T-helper 2 cell (primary cell): ENCODE results near the gene DCAF11.

Source experiments
- DNase-seq, 5 experiments: peaks; one replicate each; pipeline versions ENCODE4 v3.0.0 to v3.0.0-alpha.2; 2012 to 2022

Gene DCAF11

GRCh38 chr14:24079491-24080141, 35.0 kb upstream of the DCAF11 start:
- no peak for DNase-seq

- no peak for DNase-seq
Observed at GRCh38 chr14:24080142-24080530, 34.4 kb upstream of the DCAF11 start.

GRCh38 chr14:24080888-24081738, 33.5 kb upstream of the DCAF11 start:
- peak; percentile 27 to 79 (median 53) for DNase-seq

GRCh38 chr14:24081739-24082211, 32.8 kb upstream of the DCAF11 start:
- no peak for DNase-seq

- no peak for DNase-seq
Observed at GRCh38 chr14:24082411-24083080, 32.0 kb upstream of the DCAF11 start.

- no peak for DNase-seq
Observed at GRCh38 chr14:24083462-24083861, 31.1 kb upstream of the DCAF11 start.

GRCh38 chr14:24084440-24084839, 30.1 kb upstream of the DCAF11 start:
- no peak for DNase-seq

GRCh38 chr14:24085215-24085614, 29.4 kb upstream of the DCAF11 start:
- DNase-seq = no peak

- DNase-seq = no peak
Observed at GRCh38 chr14:24086193-24086955, 28.2 kb upstream of the DCAF11 start.

- DNase-seq = no peak
Observed at GRCh38 chr14:24087004-24087403, 27.6 kb upstream of the DCAF11 start.

- no peak for DNase-seq
Observed at GRCh38 chr14:24088095-24088494, 26.5 kb upstream of the DCAF11 start.

- DNase-seq = no peak
Observed at GRCh38 chr14:24089890-24090289, 24.7 kb upstream of the DCAF11 start.

GRCh38 chr14:24092110-24092504, 22.5 kb upstream of the DCAF11 start:
- no peak for DNase-seq

- no peak for DNase-seq
Observed at GRCh38 chr14:24092505-24093206, 21.9 kb upstream of the DCAF11 start.

GRCh38 chr14:24093207-24093900, 21.2 kb upstream of the DCAF11 start:
- no peak for DNase-seq

GRCh38 chr14:24093901-24094840, 20.4 kb upstream of the DCAF11 start, which contains the start of gene PCK2:
Gene PCK2, plus strand, starts transcription at chr14:24094311. Its CDS starts 95 bp downstream, at chr14:24094406.
- DNase-seq = peak; percentile 46 to 86 (median 62)

GRCh38 chr14:24094841-24095270, 19.7 kb upstream of the DCAF11 start:
- peak in 1 of 5 experiments; percentile 30 for DNase-seq

GRCh38 chr14:24095271-24096068, 19.1 kb upstream of the DCAF11 start:
- DNase-seq = peak in 2 of 5 experiments; percentile 49 to 82

GRCh38 chr14:24096545-24097181, 17.9 kb upstream of the DCAF11 start:
- DNase-seq = no peak
